Prostate gland (tissue), 2 donors: ENCODE results near the gene GAS6.

Experiments used
- POLR2A ChIP-seq: fragments of 450-650 bp; IDR thresholded peaks from one replicate; pipeline ENCODE4 v1.6.1; 2016; ENCODE audit warnings: antibody characterized with exemption, mild to moderate bottlenecking
- POLR2AphosphoS5 ChIP-seq: sonication (generic); formaldehyde crosslinking; IDR thresholded peaks from one replicate; pipeline ENCODE4 v1.6.1; 2017; ENCODE audit warnings: antibody characterized with exemption
- TF ChIP-seq, protein P1 (sequence below), 4 experiments: fragments of 200-600 bp in 2 of 4; fragments of 450-650 bp in 2 of 4; sonication (generic) in 2 of 4; IDR thresholded peaks; 1 replicate in 3 of 4; 2 replicates in 1 of 4; pipeline ENCODE4 v1.5.1; 2016 to 2019; ENCODE audit warnings: antibody characterized with exemption in 4 of 4, mild to moderate bottlenecking in 2 of 4, moderate library complexity in 2 of 4

DNA sequence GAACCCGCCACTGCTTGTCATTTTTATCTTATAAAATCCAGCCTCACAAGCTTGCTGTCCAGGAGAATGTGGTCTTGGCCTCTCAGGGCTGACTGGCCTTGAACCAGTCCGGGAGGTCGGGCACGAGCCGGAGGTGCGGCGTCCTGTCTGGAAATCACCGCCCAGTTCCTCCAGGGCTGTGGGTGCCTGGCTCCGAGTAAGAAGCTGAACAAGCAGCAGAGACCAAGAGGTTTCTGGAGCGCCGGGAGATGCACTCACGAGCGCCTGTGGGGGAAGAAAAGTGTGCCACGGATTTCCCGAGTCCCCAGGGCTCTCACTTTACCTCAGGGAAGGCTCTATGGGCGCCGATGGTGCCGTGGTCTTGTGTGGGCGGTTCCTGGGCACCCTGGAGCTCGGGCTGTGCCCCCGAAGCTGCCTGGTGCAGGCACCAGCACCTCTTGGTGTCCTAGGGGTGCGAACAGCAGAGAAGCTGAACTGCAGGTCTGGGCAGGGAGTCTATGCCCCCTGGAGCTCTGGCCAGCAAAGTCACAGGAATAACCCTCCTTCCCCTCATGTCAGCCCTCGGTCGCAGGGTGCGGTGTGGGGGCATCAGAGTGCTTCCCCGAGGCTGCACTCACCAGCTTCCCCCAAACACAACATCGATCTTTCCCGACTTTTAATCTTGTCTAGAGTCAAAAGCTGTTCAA is 50.0 kb downstream of the GAS6 start:
- TF ChIP-seq, protein P1, sequence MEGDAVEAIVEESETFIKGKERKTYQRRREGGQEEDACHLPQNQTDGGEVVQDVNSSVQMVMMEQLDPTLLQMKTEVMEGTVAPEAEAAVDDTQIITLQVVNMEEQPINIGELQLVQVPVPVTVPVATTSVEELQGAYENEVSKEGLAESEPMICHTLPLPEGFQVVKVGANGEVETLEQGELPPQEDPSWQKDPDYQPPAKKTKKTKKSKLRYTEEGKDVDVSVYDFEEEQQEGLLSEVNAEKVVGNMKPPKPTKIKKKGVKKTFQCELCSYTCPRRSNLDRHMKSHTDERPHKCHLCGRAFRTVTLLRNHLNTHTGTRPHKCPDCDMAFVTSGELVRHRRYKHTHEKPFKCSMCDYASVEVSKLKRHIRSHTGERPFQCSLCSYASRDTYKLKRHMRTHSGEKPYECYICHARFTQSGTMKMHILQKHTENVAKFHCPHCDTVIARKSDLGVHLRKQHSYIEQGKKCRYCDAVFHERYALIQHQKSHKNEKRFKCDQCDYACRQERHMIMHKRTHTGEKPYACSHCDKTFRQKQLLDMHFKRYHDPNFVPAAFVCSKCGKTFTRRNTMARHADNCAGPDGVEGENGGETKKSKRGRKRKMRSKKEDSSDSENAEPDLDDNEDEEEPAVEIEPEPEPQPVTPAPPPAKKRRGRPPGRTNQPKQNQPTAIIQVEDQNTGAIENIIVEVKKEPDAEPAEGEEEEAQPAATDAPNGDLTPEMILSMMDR (IDR thresholded peaks at IDR 0.05), result no peak
- TF ChIP-seq POLR2A (no peak), POLR2AphosphoS5 (peak; percentile 6)
